ENCODE measurements around the gene SCD5. TPM values are rescaled to one million over a fixed set of nuclear protein-coding genes. Genes with fewer than 3 reads are reported as not detected.

The SCD5 gene
- total and polyA plus RNA-seq, 2 of the 13 experiments (the other 11 are each of a cell fraction or from before 2014, with no cell fraction given) = not detected

- TF ChIP-seq ZNF407 (CRISPR knock-in tag; IDR thresholded peaks at IDR 0.05; ENCODE audit: not compliant biosample characterization) (no peak), ZNF33B (CRISPR knock-in tag; IDR thresholded peaks at IDR 0.05) (no peak), ZNF253 (CRISPR knock-in tag; IDR thresholded peaks at IDR 0.05; ENCODE audit: borderline replicate concordance) (no peak), HDAC2 (CRISPR knock-in tag; IDR thresholded peaks at IDR 0.05) (no peak), ZNF556 (CRISPR knock-in tag; IDR thresholded peaks at IDR 0.05; ENCODE audit: borderline replicate concordance) (no peak), MNT (IDR thresholded peaks at IDR 0.05) (no peak), ZNF75D (CRISPR knock-in tag; IDR thresholded peaks at IDR 0.05; ENCODE audit: borderline replicate concordance) (no peak), EP300 (IDR thresholded peaks at IDR 0.05; ENCODE audit: low read depth in 2 of 2, low read length in 2 of 2) (no peak), EP300 (CRISPR knock-in tag; IDR thresholded peaks at IDR 0.05; ENCODE audit: borderline replicate concordance) (no peak)
Measured at GRCh38 chr4:82705928-82706300, 92.7 kb downstream of the SCD5 start (continued).
